ENCODE measurements around the gene ASB3.
A peak's percentile ranks its signal among the peaks of the same experiment; 100 is the strongest.
"Not testable (repeated sequence)": the region's sequence is repeated elsewhere in the genome, so short reads cannot be mapped to it uniquely, and the experiment has no call there.

The ASB3 gene

GRCh38 chr2:53787614-53788289, 999 bp upstream of the ASB3 start:
- DNase-seq (ENCODE audit: low spot score): no peak

DNA sequence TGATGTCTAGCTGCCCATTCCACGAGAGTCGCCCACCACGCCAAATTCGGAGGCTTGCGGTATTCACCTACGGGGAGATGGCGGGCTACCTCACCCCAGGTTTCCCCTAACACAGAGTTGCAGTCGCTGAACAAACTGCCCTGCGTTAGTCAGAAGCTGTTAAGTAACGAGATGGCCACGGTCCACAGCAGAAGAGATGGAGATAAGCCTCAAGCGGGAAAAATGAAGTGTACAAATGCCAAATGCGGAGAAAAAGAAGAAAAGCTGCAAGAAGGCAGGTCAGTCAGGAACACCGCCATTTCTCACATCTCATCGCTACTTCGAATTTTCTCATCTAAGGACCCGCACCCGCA, 425 bp downstream of the ASB3 start:
- peak; percentile 32 for DNase-seq (ENCODE audit: low spot score)

DNA sequence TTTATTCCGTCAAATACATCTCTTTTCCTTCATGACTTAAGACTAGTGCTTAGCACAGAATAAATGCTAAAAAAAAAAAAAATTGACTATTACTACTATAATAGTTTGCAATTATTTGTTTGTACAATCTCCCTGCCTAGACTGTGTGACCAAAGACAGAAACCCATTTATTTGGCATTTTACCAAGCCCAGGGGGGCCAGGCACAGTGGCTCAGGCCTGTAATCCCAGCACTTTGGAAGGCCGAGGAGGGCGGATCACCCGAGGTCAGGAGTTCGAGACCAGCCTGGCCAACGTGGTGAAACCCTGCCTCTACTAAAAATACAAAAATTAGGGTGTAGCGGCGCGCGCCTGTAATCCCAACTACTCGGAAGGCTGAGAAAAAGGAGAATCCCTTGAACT, 1.4 kb downstream of the ASB3 start:
- DNase-seq (ENCODE audit: low spot score): no peak

DNA sequence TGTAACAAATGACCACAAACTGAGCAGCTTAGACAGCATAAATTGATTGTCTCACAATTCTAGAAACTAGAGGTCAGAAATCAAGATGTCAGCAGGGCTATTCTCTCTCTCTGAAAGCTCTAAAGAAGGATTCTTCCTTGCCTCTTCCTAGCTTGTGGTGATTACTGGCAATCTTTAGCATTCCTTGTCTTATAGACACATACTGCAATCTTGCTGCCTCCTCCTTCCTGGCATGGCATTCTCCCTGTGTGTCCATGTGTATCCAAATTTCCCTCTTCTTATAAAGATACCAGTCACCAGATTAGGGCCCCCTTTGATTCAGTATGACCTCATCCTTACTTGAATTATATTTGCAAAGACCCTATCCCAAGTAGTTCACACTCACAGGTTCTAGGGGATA, 2.3 kb downstream of the ASB3 start:
- no peak for DNase-seq (ENCODE audit: low spot score)

DNA sequence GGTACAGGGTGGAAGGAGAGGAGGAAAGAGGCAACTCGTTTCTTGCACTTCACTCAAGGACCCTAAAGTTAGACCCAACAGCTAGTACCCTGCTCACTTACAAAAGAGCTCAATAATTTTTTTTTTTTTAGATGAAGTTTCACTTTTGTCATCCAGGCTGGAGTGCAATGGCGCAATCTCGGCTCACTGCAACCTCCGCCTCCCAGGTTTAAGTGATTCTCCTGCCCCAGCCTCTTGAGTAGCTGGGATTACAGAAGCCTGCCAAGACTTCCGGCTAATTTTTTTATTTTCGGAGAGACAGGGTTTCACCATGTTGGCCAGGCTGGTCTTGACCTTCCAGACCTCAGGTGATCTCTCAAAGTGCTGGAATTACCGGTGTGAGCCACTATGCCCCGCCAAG, 4.1 kb downstream of the ASB3 start:
- DNase-seq (ENCODE audit: low spot score): no peak

DNA sequence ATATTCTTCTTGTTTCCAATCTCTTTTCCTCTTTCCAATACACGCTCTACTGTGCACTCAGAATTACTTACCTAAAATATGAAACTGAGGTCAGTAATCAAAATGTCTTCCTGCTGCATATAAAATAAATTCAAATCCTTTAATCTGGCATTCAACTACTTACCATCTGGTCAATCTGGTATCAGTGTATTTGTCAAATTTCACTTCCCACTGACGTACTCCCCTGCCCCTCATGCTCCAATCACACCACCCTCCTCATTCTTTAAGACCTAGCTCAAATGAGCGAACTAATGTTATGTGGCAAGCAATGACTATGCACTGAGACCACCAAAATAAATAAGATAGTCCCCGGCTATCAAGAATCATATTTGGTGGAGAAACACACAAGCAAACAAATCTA, 6.7 kb downstream of the ASB3 start:
- no peak for DNase-seq (ENCODE audit: low spot score)

DNA sequence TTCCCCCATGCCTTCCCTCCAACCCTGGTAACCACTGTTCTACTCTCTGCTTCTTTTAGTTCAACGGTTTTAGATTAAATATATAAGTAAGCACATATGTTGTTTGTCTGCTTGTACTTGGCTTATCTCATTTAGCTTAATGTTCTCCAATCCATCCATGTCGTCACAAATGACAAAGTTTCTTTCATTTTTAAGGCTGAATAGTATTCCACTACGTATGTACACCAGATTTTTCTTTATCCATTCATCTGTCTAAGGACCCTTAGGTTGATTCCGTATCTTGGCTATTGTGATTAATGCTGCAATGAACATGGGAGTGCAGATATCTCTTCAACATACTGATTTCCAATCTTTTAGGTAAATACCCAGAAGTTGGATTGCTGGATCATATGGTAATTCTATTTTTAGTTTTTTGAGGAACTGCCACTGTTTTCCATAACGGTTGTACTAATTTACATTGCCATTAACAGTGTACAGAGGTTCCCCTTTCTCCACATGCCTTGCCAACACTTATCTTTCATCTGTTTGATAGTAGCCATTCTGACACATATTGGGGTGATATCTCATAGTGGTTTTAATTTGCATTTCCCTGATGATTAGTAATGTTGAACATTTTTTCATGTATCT, 8.1 kb downstream of the ASB3 start:
- no peak for DNase-seq (ENCODE audit: low spot score)

DNA sequence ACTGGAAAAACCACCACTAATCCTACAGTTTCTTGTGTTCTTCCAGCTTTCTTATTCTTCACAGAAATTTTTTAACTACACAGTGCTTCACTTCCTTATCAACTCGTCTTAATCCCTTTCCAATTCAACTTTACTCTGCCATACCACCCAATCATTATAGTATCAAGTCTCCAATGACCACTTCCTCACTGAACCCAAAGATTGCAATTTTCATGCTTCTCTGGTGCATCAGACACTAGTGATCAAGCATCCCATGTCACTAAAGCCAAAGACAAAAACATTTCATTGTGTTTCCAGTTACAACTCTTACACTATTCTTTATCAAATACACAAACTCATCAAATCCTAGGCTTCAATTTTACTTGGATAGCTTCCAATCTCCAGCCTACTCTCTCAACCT, 9.6 kb downstream of the ASB3 start:
- no peak for DNase-seq (ENCODE audit: low spot score)

DNA sequence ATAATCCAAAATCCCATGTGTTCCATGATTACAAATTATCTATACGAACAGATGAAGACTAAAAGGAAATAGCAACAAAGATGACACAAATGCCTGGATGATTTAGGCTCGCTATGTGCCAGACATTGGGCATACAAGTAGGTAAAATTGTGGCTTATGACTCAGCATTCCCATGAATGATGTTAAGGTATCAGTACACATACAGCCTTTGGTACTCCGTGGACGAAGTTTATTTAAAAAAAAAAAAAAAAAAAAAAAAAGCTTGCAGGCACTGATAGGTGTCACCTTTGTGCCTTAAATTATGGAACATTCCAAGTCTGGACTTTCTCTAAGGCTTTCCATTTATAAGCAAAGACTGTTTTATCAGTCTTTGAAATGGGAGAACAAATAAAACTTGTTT, 16.5 kb downstream of the ASB3 start:
- DNase-seq (ENCODE audit: low spot score): no peak

DNA sequence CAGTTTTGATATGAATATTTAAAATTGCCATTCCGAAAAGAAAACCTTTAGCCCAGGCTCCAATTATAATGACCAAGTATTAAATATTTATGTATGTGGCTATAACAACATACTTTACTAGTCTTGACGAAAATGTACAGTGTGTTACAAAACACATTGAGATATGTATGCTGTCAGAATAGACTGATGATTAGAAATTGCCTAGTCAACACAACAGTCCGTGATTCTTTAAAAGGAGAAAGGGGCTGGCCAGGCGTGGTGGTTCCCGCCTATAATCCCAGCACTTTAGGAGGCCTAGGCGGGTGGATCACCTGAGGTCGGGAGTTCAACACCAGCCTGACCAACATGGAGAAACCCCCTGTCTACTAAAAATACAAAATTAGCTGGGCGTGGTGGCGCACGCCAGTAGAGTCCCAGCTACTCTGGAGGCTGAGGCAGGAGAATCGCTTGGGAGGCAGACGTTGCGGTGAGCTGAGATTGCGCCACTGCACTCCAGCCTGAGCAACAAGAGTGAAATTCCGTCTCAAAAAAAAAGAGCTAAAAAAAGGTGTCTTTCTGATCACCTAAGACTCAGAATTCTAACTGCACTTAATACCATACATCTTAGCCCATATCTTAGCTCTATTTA, 17.3 kb downstream of the ASB3 start:
- DNase-seq (ENCODE audit: low spot score): no peak

DNA sequence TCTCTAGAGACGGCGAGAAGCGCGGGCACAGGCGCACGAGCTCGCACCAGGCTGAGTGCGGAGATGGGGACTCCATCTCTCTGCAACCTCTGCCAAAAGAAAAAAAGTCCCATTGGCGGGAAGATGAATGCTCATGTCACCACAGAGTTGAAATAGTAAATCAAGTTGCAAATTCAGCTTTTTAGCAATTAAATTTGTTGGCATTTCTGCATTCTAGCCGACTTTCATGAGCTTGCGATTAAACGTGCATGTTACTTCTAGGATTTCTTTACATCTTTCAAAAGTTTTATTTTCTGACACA, 18.6 kb downstream of the ASB3 start:
- no peak for DNase-seq (ENCODE audit: low spot score)

DNA sequence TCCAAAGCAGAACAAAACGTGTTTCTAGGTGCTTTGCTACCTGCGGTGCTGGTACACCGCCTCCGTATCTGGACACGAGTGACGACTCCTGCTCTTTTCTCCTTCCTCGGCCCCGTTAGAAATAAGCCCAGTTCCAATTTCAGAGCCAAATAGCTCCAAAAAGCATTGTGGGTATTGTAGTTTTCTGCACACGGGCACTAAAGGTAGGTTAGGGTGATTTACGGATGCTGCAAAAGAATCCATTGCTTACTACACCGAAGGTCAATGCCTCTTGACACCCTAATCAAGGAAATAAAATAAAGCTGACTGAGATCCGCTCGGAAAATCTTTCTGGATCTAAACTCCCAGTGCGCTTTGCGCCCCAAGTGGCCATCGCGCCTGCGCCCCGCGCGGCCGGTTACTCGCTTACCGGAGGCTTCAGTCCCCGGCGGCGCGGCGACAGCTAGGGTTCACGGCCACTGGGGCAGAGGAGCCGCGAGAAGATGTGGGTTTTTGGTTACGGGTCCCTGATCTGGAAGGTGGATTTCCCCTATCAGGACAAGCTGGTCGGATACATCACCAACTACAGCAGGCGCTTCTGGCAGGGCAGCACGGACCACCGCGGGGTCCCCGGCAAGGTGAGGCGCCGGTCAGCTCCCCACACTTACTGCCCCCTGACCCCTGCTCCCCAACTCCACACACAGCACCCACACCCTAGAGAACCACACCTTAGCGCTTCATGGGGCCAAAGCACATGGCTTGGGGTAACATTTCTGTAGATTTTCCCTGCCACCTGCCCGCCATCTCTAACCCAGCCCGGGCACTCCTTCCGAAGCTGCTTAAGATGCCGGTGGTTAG, 19.1 kb downstream of the ASB3 start, which contains the start of gene CHAC2:
TSS of gene CHAC2 (plus strand) at position 400 of the 837 bp plus-strand sequence. CDS start at position 483, 83 bp downstream.
- DNase-seq (ENCODE audit: low spot score): peak; percentile 89

GRCh38 chr2:53765767-53766166, 21.0 kb downstream of the ASB3 start:
- DNase-seq (ENCODE audit: low spot score): no peak

GRCh38 chr2:53757206-53757605, 29.5 kb downstream of the ASB3 start:
- DNase-seq (ENCODE audit: low spot score): not testable (repeated sequence)

- DNase-seq (ENCODE audit: low spot score): no peak
Measured at GRCh38 chr2:53756644-53757043, 30.1 kb downstream of the ASB3 start.

DNA sequence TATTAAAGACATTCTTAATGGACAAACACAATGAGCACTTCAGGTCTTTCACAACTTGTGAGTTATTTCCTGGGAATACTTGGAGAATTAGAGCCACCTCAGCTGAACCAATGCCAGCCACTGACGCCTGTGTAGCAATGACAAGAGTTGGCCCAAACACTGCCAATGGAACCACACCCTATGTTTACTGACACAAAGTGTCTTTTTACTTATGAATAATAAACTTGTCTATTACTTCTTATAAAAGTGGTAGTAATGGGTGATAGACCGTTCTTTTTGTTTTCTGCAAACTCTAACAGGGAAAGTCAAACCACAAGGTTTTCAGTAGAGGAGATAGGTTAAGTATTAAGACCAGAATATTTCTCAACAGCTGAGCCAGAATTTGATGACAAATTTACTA, 31.6 kb downstream of the ASB3 start:
- DNase-seq (ENCODE audit: low spot score): no peak

GRCh38 chr2:53753041-53753440, 33.7 kb downstream of the ASB3 start:
- no peak for DNase-seq (ENCODE audit: low spot score)

DNA sequence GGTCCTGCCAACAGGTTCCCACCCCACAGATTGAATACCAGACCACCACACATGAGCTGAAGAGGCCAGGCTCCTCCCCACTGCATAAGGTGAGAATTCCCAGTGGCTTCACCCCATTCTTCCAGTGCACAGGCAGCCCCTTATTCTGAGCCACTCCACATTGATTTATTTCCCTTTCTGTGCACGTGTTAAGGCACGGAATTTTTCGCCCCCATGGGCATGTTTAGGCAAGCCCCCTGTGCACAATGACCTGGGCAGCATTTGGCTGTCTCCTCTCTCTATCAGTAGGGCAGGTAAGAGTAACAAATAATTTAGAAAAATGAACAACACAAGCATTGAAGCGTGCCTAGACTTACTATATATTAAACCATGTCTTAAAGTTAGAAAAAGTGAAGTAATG, 34.4 kb downstream of the ASB3 start:
- no peak for DNase-seq (ENCODE audit: low spot score)

DNA sequence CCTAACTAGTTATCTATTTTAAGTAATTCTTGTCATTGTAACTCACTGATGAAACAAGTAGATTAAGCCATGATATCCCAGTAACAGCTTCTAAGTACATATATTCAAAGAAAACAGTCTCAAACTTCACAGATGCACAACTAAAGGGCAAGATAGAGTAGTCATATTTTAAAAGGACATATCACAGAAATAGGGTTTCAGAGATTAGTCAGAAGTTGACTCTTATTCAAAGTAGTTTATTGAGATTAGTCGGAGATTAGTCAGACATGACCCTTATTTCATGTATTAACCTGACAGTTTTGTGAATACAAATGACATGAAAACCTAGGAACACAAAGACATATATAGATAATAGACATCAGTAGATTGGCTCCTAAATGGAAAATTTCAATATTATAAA, 35.0 kb downstream of the ASB3 start:
- DNase-seq (ENCODE audit: low spot score): no peak

DNA sequence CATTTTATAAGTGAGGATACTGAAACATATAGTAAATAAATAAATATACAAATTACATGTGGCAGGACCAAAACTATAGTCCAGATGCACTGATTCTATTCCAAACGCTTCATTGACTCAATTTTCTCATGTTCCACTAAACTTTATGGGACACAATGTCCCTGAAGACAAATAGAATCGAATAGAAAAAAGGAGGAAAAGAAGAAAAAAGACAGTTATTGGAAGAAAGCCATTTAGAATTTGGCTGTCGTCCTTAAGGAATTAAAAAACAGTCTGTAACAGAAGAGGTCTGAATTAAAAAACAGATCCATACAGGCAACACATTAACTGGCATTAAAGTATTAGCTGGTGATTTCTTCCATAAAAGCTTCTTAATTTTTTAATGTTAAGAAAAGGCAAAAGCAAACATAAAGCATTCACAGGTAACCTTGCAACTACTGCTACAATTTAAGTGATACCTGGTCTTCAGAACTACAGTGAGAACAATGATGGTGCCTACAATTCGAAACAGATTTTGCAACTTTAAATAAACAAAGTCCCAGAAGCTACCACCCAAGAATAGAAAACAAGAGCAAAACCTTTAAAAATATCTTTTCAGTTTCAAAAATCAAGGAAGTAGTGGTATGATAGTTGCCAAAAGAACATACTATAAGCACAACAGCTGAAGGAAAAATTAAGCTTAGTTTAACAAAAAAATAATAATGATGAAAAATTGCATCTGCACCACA, 36.5 kb downstream of the ASB3 start:
- DNase-seq (ENCODE audit: low spot score): no peak

DNA sequence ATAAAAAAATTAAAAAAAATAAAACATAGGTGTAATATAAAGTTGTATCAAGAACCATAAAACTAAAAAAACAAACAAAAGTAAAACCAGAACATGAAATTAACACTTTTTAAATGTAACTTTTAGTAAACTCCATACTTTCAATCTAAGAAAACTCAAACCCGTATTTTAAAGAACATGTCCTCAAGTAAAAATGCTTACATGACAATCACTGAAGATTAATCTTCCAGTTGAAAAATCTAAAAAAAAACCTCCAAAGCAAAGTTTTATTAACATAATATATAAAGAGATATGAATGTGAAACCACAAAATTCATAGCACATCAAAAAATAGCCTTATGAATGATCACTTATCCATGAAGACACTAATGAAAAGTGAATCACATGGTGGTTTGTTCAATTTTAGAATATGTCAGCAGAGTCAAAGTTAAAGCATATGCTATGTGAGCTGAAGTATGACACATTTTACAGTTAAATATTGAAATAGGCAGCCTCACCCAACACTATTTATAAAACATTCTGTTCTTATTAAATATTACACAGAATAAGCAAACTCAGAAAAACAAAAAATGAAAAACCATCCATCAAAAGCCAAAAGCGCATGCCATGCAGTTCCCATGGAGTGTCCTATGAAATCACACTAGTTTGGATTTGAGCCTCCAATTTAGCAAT, 42.2 kb downstream of the ASB3 start:
- DNase-seq (ENCODE audit: low spot score): peak; percentile 15

DNA sequence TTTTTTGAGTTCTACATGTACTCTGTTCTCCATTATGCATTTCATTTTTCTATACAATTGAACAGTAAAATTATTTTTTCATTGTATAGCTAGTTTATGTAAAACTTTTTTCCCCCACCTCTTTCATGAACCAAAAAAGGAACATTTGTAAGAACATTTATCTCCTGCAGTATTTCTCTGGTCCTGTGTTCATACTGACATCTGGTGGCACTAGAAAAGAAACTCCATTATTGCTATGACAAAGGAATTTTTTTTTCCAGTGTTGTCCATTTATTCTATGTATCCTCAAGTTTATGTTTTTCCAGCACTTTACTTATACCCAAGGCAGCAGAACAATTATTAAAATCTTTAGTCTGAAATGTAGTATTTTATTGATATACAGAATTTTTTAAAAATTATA, 46.6 kb downstream of the ASB3 start:
- no peak for DNase-seq (ENCODE audit: low spot score)
